Type B pancreatic cell (in vitro differentiated cells): ENCODE results near the gene ITGB7. TPM values are rescaled to one million over a fixed set of nuclear protein-coding genes. Genes with fewer than 3 reads are reported as not detected.
A peak's percentile ranks its signal among the peaks of the same experiment; 100 is the strongest.

Experiments
- DNase-seq: peaks from one replicate; pipeline ENCODE4 v3.0.0; 2021; ENCODE audit warnings: mixed read lengths; ENCODE audit not compliant: unreplicated experiment; ENCODE audit errors: extremely low spot score
- H3K27ac Mint-ChIP-seq: 2 replicates; pipeline ENCODE4 v1.8.0; 2021; ENCODE audit warnings: mild to moderate bottlenecking, mixed read lengths
- H3K27me3 Mint-ChIP-seq: 2 replicates; pipeline ENCODE4 v1.8.0; 2021; ENCODE audit warnings: mixed read lengths
- H3K36me3 Mint-ChIP-seq: 2 replicates; pipeline ENCODE4 v1.8.0; 2021; ENCODE audit warnings: mixed read lengths
- H3K4me1 Mint-ChIP-seq: one replicate; pipeline ENCODE4 v1.8.0; 2021; ENCODE audit warnings: mixed read lengths; ENCODE audit not compliant: unreplicated experiment
- H3K4me3 Mint-ChIP-seq: 2 replicates; pipeline ENCODE4 v1.8.0; 2021; ENCODE audit warnings: mild to moderate bottlenecking, mixed read lengths
- H3K9me3 Mint-ChIP-seq: 2 replicates; pipeline ENCODE4 v1.8.0; 2021; ENCODE audit warnings: mixed read lengths
- total RNA-seq: library from RNA; stranded (reverse); gene quantifications from 2 replicates; pipeline ENCODE4 v1.2.1, GENCODE V29; 2021; ENCODE audit warnings: low replicate concordance
- TF ChIP-seq, protein P1 (sequence below): fragments of 200-600 bp; sonication (generic); conservative IDR thresholded peaks from 2 replicates; pipeline ENCODE4 v1.5.0; 2021; ENCODE audit warnings: antibody characterized with exemption, mild to moderate bottlenecking

ITGB7 gene
- total RNA-seq, 1 donor from 2014 or later: 4.2 TPM

DNA sequence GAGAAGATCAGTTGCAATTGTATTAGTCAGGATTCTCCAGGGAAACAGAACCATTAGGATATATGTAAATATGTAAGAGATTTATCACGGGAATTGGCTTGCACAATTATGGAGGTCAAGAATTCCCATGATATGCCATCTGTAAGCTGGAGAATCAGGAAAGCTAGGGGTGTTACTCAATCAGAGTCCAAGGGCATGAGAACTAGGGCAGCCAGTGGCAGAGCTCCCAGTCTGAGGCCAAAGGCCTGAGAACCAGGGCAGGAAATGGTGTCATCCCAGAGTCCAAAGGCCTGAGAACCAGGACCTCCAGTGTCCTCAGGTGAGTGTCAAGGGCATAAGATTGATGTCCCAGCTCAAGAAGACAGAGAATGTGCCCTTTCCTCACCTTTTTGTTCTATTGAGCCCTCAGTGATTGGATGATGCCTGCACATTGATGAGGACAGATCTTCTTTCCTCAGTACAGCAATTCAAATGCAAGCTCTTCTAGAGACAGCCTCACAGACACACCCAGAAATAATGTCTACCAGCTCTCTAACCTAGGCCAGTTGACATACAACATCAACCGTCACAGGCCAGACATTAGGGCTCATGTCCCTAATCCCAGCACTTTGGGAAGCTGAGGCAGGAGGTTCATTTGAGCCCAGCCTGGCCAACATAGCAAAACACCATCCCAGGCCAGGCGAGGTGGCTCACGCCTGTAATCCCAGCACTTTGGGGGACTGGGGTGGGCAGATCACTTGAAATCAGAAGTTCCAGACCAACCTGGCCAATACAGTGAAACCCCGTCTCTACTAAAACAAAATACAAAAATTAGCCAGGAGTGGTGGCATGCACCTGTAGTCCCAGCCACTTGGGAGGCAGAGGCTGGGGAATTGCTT lies 61.4 kb downstream of the ITGB7 start:
- Mint-ChIP-seq H3K36me3 (no peaks in the 10 kb centered on the region), H3K27ac (no peak overlapping the region), H3K4me1 (no peaks in the 10 kb centered on the region), H3K27me3 (no peaks in the 10 kb centered on the region), H3K9me3 (no peaks in the 10 kb centered on the region), H3K4me3 (no peak overlapping the region)
- DNase-seq: no peak
- TF ChIP-seq, protein P1, sequence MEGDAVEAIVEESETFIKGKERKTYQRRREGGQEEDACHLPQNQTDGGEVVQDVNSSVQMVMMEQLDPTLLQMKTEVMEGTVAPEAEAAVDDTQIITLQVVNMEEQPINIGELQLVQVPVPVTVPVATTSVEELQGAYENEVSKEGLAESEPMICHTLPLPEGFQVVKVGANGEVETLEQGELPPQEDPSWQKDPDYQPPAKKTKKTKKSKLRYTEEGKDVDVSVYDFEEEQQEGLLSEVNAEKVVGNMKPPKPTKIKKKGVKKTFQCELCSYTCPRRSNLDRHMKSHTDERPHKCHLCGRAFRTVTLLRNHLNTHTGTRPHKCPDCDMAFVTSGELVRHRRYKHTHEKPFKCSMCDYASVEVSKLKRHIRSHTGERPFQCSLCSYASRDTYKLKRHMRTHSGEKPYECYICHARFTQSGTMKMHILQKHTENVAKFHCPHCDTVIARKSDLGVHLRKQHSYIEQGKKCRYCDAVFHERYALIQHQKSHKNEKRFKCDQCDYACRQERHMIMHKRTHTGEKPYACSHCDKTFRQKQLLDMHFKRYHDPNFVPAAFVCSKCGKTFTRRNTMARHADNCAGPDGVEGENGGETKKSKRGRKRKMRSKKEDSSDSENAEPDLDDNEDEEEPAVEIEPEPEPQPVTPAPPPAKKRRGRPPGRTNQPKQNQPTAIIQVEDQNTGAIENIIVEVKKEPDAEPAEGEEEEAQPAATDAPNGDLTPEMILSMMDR: no peak

DNA sequence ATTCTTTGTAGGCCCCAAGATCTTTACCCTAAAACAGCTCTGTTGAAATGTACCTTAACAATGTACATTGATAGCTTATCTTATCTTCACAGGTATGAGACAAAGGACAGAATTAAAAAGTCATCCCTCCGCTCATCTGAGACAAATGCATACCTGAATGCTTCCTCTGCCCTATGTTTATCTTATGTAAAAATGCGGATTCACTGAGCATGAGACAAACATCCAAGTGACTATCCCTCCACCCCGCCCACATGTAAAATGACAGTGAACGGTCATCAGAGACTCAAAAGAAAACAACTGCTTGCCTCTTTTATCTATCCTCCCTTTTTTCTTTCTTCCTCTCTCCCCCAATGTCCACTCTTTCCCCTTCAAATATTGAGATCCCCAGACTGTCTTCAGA lies 63.7 kb downstream of the ITGB7 start:
- H3K36me3 Mint-ChIP-seq: no peaks in the 10 kb centered on the region
- TF ChIP-seq, protein P1: no peak
- H3K27me3 Mint-ChIP-seq: no peaks in the 10 kb centered on the region
- H3K9me3 Mint-ChIP-seq: peaks cover 4% of the 10 kb centered on the region
- H3K4me1 Mint-ChIP-seq: no peaks in the 10 kb centered on the region
- H3K4me3 Mint-ChIP-seq: no peak overlapping the region
- no peak for DNase-seq
- peak overlapping the region; percentile 13 for H3K27ac Mint-ChIP-seq

Other genes starting within 250 kb of the ITGB7 start
- gene EIF4B, start 200.8 kb downstream of the ITGB7 start, total RNA-seq: 450 and 521 TPM in 2 replicates
- 3.5 and 21.8 TPM in 2 replicates for gene TNS2, start 157.2 kb downstream of the ITGB7 start, total RNA-seq
- 22.1 and 43.0 TPM in 2 replicates for gene SPRYD3, start 127.9 kb downstream of the ITGB7 start, total RNA-seq
- gene IGFBP6, start 109.6 kb downstream of the ITGB7 start, total RNA-seq: 25.1 and 40.3 TPM in 2 replicates
- gene SOAT2, start 103.8 kb downstream of the ITGB7 start, total RNA-seq: 0.97 and 1.9 TPM in 2 replicates
- gene ZNF740, start 26.5 kb downstream of the ITGB7 start, total RNA-seq: 49.2 and 72.2 TPM in 2 replicates
- 30.6 and 49.3 TPM in 2 replicates for gene CSAD, start 26.3 kb downstream of the ITGB7 start, total RNA-seq
- gene RARG, start 25.0 kb upstream of the ITGB7 start, total RNA-seq: 74.5 and 89.9 TPM in 2 replicates
- gene ESPL1, start 61.0 kb upstream of the ITGB7 start, total RNA-seq: 35.1 and 50.0 TPM in 2 replicates
- gene PFDN5, start 88.3 kb upstream of the ITGB7 start, total RNA-seq: 316 and 336 TPM in 2 replicates
- gene MYG1, start 92.4 kb upstream of the ITGB7 start, total RNA-seq: 44.3 and 58.6 TPM in 2 replicates
- gene AAAS, start 114.4 kb upstream of the ITGB7 start, total RNA-seq: 54.7 and 75.4 TPM in 2 replicates
- gene SP7, start 129.1 kb upstream of the ITGB7 start, total RNA-seq: 0.22 TPM in 1 of 2 replicates, not detected in the other
- gene SP1, start 172.9 kb upstream of the ITGB7 start, total RNA-seq: 82.9 and 99.5 TPM in 2 replicates
- gene AMHR2, start 216.6 kb upstream of the ITGB7 start, total RNA-seq: 1.6 and 2.4 TPM in 2 replicates
- 88.1 and 142 TPM in 2 replicates for gene PRR13, start 234.5 kb upstream of the ITGB7 start, total RNA-seq
- gene PCBP2, start 244.9 kb upstream of the ITGB7 start, total RNA-seq: 825 and 1,222 TPM in 2 replicates